ENCODE measurements around the gene TMEM63A.
"Not testable (repeated sequence)": the region's sequence is repeated elsewhere in the genome, so short reads cannot be mapped to it uniquely, and the experiment has no call there.

Gene TMEM63A

DNA sequence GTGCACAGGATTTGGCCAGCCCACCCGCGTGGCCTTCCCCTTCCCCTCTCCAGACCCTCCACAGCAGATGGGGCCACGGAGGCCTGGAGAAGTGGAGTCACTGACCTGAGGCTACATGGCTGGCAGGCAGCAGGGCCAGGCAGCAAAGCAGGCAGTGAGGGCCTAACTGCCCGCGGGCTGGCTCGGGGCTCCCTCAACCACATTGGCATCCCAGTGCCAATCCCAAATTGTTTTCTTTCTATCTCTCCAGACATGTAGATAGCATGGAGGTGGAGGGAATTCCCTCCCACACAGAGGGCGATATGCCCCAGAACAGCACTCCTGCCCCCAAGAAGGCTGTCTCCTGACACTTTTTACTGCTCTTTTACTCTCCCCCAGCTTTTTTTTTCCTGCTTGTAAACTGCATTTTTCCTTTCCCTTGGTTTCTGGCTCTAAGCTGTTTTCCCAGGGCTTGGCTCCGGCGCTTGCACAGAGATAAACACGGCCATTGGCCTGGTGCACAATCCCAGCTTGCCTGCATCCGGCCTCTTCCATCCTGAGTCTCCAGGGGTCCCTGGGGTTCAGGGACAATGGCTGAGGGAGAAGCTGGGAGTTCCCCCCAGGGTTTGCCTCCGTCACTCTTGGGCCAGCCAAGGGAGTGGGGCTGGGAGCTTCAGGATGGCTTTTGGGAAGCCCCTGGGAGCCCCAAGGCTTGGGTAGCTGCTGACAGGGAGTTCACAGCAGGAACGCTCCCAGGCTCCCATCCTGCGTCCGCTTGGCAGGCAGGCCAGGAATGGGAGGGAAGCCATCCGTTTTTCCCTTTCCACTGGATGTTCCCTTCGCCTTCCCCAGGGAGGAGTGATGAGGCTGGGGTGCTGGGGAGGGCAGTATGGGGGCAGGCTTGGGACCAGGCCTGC is 65.3 kb downstream of the TMEM63A start:
- no peak for DNase-seq

DNA sequence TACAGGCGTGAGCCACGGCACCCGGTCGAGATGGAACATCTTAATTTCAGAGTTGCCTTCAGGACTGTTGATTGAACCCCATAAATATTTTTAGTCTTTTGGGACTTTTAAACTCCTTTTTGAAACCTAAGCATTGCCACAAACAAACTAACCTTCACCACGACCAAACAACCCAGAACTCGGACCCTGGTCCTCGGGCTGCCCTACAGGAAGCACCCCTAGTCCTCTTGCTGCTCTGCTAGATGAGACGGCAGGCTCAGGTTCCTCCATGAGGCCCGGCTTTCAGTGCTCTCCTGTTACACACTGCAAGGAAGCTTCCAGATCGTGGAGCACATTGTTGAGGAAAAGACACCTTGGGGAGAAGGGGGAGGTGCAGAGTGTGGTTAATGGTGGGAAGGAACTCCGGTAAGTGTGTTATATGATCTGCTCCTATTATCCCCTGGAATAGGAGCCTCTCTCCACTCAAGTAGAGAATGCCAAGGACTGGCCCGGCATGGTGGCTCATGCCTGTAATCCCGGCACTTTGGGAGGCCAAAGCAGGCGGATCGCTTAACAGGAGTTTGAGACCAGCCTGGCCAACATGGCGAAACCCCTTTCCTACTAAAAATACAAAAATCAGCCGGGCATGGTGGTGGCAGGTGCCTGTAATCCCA is 66.5 kb downstream of the TMEM63A start:
- DNase-seq = no peak

- DNase-seq = not testable (repeated sequence)
Observed at GRCh38 chr1:225815090-225815489, 67.1 kb downstream of the TMEM63A start.

DNA sequence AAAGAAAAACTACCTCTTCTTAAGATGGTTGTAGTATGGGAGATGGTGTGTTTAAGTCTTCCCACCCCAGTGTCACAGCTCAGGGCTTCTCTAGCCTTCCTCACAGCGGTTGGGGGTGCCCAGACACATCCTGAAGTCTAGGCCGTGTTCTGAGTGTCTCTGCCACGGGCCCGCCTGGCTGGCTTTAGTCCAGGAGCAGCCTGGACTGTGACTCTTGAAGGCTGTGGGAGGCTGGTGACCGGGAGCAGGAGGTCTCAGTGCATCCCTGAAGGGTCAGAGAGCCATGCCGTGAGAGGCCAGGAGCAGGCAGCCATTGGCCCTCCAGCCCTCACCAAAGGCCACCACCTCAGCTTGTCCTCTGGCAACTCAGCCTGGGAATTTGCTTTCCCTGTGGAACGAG is 67.8 kb downstream of the TMEM63A start:
- DNase-seq = no peak

GRCh38 chr1:225813214-225813964 is 68.8 kb downstream of the TMEM63A start:
- DNase-seq = no peak

DNA sequence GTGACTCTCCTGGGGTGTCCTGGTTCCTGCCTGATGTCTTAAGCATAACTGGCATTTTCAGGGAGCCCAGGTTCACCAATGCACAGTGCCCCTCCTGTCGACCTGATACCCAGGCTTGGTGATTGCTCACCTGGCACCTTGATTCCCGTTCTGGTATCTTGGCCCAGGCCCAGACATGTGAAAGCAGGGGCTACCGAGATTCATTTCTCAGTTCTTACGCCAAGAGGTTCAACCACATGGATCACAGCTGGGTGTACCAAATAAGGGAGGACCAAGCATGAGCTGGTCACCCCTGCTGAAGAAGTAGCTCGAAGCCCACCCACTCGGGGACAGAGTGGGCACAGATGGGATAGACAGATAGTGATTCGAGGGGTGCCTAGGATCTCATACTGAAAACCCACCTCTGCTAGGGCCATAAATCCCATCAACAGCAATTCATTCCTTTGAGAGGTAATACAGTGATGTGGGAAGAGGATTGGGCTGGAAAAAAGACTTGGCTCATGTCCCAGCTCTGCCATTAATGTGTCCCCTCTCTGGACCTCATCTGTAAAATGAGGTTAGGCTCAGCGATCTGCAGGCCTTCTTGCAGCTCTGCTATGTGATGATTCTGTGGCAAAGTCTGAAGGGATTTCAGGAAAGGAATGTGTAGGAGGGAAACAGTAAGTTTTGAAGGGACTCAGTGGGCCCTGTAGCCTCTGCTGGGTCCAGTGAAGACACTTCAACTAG is 69.5 kb downstream of the TMEM63A start:
- DNase-seq = no peak

DNA sequence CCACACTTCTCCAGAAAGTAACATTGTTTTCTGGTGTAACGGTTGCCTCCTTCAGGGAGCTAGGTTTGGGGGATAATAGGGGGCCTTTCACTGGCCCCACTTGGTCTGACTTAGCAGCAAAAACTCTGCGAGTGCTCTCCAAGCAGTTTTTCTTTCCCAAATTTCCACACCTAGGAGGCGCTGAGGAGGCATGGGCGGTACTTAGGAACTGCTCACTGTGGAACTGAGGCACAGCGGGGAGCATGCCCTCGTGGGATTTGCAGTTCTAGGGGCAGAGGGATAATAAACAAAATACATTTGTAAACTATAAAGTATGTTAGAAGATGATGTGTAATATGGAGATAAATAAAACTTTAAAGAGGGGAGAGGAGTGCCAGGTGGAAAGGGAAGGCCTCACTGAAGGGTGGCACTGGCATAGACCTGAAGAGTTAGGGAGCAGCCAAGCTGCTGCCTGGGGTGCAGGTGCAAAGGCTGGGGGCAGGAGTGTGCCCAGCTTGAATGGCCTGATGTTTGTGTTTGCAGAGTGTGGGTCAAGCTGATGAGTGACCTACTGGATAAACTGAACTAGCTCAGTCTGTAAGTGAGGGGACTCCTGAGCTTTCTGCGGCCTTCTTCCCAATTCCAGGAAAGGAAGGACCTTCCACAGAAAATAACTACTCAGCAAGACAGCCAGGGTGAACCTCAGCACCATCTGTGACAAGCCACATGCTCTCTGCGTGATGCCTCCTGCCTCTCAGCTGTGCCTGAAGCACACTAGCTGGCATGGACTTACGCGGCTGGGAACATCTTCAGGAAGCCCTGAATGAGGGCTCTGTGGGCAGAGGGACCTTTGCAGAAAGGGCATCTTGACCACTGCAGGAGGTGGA is 70.3 kb downstream of the TMEM63A start:
- DNase-seq = peak; percentile 8

- DNase-seq = not testable (repeated sequence)
Observed at GRCh38 chr1:225810579-225811538, 71.3 kb downstream of the TMEM63A start.

DNA sequence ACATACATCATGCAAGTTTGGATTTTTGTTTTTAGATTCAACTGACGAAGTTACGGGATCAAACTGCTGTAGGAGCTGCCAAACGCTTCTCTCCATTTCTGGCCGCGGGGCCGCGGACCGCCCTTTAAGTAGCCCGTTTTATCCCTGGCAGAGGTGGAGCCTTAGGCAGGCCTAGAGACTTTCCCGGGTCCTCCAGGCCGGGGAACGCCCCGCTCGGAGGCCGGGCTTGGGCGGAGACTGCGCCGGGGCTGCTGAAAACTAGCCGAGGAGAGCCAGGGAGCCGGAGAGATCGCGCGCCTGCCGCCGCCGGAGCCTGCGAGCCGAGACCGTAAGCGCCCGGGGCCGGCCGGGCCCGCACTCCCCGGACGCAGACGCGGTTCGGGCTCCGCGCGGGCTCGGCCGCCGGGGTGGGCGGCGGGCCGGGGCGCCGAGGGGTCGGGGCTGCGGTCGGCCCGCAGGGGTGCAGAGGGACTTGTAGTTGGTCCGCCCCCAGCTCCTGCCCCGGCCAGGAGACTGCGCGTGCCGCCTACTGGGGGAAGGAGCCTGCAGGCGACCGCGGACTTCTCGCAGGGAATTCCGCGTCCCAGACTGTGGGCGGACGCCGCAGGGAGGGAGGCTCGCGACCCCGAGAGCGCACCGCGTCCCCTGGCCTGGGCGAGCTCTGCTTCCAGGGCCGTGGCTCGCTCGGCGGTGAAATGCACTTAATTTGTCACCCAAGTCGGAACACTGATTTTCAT is 72.2 kb downstream of the TMEM63A start, which contains the start of gene EPHX1:
Gene EPHX1 (plus strand): TSS at position 283 of the 737 bp plus-strand sequence. CDS start 18,606 bp downstream, outside the sequence.
- DNase-seq = peak; percentile 29

DNA sequence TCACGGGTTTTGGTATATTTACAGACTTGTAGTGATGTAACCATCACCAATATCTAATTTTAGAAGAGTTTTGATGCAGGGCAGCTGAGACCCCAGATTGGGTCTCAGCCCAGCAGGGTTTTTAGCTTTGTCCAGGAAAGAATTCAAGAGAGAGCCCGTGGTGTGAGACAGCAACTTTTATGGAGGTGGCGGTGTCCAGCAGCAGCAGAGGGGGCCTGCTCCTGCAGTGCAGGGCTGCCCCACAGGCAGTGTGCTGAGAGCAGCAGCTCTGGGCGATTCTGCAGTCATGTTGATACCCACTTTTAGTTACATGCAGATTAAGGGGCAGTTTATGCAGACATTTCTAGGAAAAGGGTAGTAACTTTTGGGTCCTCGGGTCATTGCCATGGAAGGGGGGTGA is 74.0 kb downstream of the TMEM63A start:
- no peak for DNase-seq

- not testable (repeated sequence) for DNase-seq
Observed at GRCh38 chr1:225806736-225807135, 75.4 kb downstream of the TMEM63A start.

- DNase-seq = no peak
Observed at GRCh38 chr1:225806249-225806648, 75.9 kb downstream of the TMEM63A start.

- not testable (repeated sequence) for DNase-seq
Observed at GRCh38 chr1:225801146-225801545, 81.0 kb downstream of the TMEM63A start.

DNA sequence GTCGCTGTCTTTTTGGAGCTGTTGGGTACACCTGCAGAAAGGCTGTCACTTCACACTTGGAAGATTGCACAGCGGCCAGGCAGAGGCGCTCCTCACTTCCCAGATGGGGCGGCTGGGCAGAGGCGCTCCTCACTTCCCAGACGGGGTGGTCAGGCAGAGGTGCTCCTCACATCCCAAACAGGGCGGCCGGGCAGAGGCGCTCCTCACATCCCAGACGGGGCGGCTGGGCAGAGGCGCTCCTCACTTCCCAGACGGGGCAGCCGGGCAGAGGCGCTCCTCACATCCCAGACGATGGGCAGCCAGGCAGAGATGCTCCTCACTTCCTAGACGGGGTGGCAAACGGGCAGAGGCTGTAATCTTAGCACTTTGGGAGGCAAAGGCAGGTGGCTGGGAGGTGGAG is 86.1 kb downstream of the TMEM63A start:
- not testable (repeated sequence) for DNase-seq
